Activated T-cell treated with anti-CD3 and anti-CD28 coated beads for 4 hours (primary cell): Measurements from ENCODE around the gene LTBP1.
"Not testable (repeated sequence)": the region's sequence is repeated elsewhere in the genome, so short reads cannot be mapped to it uniquely, and the experiment has no call there.

Experiments used
- DNase-seq: peaks from one replicate; pipeline ENCODE4 v3.0.0-alpha.2; 2020

Gene LTBP1

DNA sequence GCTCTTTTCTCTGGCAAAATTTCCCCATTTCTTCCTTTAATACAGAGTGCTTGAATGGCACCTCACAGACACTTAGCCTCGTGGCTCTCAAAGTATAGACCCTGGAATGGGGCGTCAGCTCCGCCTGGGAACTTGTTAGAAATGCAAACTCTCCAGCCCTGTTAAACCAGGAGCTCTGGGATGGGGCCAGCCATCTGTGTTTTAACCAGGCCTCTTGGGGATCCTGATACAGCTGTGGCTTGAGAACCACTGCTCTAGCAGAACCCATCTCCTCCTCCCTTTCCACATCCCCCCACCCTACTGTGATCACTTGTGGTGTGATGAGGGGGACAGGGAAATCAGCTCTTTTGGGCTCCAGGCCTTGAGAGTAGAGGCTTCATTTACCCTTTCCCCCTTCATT, 15.9 kb downstream of the LTBP1 start:
- no peak for DNase-seq

DNA sequence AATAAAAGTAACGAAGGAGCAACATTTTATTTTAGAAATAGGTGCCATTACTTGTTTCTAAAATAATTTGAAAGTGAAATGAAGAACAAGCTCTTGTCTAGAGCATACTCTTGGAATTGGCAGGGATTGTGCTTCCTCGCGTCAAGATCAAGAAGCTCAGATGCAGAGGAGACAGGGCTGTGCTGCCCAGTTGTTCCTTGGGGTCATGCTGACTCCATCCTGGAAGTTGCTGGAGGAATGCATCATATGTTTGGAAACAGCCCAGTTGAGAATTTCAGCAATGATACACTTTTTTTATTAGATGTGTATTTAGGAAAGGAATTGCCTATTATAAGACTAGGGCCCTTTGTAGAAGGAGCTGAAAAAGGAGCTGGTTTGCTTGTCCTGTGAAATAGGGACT, 17.2 kb downstream of the LTBP1 start:
- no peak for DNase-seq

DNA sequence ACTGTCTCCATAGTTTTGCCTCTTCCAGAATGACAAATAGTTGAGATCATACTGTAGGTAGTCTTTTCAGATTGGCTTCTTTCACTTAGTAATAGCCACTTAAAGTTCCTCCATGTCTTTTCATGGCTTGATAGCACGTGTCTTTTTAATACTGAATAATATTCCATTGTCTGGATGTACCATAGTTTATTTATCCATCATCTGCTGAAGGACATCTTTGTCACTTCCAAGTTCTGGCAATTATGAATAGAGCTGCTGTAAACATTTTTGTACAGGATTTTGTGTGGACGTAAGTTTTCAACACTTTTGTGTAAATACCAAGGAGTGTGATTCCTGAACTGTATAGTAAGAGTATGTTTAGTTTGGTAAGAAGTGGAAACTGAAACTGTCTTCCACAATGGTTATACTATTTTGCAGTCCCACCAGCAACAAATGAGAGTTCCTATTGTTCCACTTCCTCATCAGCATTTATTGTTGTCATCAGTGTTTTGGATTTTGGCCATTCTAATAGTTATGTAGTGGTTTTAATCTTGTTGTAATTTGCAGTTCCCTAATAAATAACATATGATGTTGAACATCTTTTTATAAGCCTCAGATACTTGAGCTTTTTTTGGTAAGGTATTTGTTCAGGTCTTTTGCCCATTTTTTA, 18.9 kb downstream of the LTBP1 start:
- DNase-seq: no peak

DNA sequence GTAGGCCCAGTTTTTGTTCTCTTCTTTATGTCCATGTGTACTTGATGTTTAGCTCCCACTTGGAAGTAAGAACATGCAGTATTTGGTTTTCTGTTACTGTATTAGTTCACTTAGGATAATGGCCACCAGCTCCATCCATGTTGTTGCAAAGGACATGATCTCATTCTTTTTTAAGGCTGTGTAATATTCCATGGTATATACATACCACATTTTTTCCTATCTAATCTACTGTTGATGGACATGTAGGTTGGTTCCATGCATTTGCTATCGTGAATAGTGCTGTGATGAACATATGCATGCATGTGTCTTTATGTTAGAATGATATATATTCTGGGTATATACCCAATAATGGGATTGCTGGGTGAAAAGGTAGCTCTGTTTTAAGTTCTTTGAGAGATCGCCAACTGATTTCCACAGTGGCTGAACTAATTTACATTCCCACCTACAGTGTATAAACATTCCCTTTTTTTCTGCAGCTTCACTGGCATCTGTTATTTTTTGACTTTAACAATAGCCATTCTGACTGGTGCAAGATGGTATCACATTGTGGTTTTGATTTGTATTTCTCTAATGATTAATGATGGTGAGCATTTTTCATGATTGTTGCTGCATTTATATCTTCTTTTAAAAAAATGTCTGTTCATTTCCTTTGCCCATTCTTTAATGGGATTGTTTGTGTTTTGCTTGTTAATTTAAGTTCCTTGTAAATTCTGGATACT, 22.9 kb downstream of the LTBP1 start:
- no peak for DNase-seq

DNA sequence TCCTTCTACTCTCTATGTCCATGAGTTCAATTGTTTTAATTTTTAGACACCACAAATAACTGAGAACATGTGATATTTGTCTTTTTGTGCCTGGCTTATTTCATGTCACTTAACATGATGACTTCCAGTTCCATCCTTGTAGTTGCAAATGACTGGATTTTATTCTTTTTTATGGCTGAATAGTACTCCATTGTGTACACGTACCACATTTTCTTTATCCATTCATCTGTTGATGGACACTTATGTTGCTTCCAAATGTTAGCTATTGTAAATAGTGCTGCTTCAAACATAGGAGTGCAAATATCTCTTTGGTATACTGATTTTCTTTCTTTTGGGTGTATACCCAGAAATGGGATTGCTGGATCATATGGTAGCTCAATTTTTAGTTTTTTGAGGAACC, 27.0 kb downstream of the LTBP1 start:
- DNase-seq: not testable (repeated sequence)

DNA sequence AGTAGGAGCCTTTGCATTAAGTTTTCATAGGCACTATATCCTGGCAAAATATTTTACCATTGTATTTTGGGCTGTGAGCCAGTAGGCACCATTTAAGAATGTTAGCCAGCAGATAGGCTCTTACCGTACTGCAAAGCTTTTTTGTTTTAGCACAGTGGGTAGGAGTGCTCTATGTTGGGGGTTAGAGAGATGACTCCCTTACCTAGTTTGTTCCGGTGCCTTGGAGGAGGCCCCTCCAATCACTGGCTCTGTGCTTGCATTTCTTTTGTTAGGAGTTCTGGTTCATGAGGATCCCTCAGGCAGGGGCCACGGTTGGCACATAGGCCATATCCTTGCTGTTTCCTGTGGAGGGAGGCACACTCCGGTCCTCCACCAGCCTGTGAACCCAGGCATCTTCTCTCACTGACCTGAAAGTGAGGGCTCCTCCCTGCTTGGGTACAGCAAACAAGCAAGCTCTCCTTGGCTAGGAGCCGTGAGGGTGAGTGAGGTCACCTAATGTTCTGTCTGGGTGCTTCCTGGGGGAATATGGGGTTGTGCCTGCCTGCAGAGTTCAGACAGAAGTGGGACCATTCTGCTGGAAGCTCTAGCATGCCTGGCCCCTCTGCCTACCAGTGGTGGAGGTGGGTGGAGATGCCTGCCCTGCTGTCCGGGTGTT, 29.8 kb downstream of the LTBP1 start:
- no peak for DNase-seq

DNA sequence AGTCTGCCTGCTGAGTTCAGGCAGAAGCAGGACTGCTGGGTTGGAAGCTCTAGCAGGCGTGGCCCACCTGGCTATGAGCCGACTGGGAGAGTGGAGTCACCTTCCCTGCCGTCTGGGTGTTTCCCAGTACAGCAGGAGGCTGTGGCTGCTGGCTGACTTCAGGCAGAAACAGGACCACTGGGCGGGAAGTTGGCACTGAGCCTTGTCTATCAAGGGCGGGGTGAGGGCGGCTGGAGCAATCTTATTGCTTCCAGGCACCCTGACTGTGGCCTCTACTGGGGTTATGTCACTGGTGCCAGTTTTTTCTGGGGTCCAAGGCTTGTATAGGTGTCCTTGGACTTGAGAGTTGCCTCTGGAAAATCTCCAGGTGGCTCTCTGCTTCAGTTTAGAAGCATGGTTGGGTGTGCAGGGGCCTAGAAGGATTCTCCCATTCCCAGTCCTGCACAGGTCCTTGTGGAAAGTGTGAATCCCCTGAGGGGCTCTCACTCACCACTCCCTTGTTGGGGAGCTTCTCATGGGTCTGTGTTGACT, 30.5 kb downstream of the LTBP1 start:
- no peak for DNase-seq

DNA sequence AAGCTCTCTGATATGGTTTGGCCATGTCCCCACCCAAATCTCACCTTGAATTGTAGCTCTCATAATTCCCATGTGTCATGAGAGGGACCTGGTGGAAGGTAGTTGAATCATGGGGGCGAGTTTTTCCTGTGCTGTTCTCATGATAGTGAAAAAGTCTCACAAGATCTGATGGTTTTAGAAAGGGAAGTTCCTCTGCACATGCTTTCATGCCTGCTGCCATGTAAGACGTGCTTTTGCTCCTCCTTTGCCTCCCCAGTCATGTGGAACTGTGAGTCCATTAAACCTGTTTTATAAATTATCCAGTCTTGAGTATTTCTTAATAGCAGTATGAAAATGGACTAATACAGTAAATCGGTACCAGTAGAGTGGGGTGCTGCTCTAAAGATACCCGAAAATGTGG, 34.9 kb downstream of the LTBP1 start:
- no peak for DNase-seq

DNA sequence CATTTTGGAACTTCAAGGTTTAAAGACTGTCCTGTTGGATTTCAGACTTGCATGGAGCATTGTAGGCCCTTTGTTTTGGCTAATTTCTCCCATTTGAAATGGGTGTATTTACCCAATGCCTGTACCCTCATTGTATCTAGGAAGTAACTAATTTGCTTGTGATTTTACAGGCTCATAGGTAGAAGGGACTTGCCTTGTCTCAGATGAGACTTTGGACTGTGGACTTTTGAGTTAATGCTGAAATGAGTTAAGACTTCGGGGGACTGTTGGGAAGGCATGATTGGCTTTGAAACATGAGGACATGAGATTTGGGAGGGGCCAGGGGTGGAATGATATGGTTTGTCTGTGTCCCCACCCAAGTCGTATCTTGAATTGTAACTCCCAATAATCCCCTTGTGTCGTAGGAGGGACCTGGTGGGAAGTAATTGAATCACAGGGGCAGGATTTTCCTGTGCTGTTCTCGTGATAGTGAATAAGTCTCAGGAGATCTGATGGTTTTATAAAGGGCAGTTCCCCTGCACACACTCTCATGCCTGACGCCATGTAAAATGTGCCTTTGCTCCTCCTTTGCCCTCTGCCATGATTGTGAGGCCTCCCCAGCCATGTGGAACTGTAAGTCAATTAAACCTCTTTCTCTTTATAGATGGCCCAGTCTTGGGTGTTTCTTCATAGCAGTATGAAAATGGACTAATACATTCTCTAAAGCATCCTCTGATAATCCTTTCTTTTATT, 36.6 kb downstream of the LTBP1 start:
- DNase-seq: not testable (repeated sequence)

DNA sequence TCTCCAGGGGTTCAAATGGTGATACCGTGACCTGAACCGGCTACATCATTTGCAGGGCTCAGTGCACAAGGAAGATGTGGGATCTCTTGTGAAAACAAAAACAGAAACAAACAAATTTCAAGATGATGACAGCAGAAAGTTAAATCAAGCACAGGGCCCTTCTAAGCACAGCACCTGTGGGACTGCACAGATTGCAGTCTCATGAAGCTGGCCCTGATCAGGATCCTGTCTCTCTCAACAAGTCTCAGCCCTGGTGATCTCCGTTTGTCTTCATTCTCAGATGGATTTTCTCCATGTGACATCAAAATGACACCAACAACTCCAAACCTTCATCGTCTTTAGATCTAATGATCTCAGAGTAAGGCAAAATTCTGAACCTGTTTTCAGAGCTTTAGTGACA, 39.7 kb downstream of the LTBP1 start:
- no peak for DNase-seq

DNA sequence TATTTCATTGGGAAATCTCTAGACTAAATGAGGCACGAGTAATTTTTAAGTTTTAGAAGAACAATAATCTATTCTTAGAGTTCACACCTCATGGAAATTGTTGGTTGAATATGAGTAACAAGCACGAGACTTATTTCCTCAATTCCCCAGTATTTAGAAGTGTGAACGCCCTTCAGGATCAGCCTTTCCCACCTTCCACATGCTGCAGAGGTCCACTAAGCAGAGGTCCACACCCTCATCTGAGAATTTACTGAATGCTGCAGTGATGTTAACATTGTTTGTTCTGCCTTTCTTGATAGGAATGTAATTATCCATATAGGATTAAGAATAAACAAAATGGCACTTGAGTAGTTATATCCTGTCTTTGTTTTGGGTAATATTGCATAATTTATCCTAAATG, 41.8 kb downstream of the LTBP1 start:
- no peak for DNase-seq

DNA sequence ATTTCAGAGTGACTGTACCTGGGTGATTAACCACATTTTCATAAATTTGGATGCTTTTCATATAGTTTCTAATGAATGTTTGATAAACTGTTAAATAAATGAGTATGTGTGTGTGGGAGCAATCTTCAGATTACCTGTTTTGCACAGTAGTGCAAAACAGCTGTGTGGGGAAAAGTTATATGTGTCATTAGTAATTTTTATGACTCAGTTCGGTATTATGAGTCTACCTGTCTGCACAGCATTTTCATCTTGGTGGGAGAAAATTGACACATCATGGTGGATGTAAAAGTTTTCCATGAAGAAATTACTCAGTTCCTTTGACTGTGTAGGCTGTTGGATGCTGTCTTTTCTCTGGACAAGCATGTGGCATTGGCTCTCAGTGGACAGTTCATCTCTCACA, 43.8 kb downstream of the LTBP1 start:
- DNase-seq: no peak

DNA sequence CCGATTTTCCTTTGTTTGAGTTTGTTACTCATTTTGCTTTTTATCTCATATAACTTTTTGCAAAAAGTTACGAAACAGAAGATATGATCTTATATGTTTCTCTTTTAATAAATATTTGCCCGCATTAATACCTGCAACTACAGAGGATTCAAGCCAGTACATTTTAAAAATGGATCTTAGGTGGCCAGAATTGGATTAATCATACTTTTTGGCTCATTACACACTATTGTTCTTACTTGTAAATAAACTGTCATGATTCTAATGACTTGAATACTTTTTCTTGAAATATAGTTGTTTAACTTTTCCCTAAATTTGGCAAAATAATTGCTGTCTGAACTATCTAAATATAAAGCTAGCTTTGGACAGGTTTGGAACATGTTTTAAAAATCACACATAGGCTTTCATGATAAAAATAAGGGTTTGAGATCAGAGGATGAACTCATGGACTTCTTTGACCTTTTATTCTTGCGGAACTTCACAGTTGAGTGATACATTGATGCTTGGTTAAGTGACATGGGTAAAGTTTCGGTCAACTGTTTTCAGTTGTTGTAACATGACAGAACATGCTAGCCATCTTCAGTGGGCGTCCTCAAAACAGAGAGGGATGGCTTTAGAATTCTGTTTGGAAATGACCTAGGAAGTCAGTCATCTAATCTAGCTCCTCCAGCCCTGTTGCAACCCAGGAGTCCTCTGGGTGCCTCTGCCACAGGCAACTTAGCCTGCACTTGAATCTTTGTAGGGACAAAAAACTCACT, 44.5 kb downstream of the LTBP1 start:
- DNase-seq: no peak

DNA sequence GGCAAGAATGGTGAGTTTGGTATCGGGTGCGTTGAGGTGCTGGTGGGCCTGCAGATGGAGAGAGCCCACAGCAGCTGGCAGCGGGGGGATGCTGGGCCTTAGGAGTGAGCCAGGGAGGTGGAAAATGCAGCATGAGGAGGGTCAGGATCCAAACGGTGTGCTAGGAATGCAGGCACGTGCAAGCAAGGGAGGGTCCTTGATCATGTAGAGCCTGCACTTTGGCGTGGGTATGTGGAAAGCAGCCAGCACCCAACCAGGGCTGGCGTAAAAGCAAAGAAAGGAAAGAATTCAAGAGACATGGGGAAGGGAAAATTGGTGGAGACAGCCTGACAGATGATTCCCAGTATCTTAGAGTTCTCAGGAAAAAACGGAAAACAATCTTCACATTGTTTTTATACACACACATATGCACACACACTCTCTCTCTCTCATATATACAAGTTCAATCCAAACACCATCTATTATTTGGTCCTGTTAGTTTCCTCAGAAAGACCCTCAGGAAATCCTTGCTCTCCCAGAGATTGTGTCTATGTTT, 46.3 kb downstream of the LTBP1 start:
- DNase-seq: no peak

DNA sequence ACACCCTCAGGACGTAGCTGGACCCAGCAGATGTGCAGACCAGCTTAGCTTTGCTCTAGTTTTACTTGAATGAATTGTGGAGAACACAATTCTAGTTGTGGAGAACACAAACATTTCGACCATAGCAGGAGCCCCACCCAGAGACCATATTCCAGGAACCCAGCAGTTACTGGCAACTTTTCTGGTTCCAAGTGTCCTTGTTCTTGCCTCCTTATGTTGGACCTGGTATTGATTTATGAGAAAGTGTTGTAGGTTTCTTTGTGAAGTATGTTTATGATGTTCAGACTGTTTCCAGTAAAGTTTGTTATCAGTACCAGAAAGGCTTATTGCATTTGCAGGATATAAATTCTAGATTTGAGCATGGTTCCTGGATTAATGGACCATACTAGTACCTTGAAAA, 51.0 kb downstream of the LTBP1 start:
- no peak for DNase-seq

DNA sequence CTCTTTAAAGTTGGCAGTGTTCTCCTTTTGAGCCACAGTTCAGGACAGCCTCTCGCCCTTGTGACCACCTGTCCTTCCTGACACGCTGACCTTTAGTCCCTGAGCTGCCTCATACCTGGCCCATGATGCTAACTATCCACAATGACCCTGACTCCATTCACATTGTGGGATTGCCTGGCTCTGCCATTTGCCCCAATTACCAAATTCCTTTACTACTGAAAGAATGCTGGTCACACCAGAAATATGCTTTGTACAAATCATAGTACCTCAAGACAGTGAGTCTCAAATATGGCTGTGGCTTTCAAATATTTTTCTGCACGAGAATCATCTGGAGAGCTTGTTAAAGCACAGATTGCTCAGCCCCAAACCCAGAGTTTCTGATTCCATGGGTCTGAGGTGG, 54.2 kb downstream of the LTBP1 start:
- DNase-seq: no peak

DNA sequence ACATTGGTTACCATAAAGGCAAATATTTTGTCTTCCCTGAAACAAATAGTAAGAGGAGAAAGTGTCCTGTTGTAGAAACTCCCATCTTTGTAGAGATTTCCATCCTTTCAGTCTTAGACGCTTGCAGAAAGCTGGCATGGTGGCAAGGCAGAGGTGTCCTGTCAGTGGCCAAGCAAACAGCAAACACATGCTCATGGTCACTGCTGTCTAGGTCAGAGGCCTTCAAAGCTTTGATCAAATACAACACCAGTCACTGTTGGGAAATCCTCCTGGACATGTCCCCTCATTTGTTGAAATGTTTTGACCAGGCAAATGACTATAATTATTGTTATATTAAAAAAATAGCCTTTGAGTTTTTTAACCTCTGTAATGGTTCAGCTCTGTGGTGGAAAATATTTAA, 55.1 kb downstream of the LTBP1 start:
- DNase-seq: no peak

DNA sequence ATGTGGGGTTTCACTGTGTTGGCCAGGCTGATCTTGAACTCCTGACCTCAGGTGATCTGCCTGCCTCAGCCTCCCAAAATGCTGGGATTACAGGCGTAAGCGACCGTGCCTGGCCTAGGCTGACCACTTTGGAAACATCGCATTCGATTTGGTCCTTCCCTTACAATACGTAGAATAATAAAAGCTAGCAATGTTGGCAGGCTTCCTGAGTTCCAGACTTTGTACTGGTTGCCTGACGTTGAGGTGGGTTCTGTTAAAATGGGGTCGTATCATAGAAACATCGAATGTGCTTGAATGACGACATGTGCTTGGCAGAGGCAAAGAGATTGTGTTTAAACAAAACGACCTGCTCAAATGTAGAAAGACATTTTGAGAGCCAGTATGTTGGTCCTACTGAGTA, 56.1 kb downstream of the LTBP1 start:
- no peak for DNase-seq

DNA sequence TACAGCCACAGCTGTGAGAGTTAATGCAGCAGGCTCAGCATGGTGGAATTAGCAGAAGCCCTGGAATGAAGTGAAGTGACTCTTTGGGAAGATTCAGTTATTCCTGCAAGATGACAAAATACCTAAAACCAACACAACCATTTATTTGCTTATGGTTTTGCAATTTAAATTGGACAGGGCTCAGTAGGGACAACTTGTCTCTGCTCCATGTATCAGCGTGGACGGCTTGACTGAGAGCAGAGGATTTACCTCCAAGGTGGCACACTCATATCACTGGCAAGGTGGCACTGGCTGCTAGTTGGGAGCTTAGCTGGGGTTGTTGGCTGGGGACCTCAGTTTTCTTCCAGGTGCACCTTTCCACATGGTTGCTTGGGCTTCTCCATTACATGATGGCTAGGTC, 58.3 kb downstream of the LTBP1 start:
- no peak for DNase-seq

DNA sequence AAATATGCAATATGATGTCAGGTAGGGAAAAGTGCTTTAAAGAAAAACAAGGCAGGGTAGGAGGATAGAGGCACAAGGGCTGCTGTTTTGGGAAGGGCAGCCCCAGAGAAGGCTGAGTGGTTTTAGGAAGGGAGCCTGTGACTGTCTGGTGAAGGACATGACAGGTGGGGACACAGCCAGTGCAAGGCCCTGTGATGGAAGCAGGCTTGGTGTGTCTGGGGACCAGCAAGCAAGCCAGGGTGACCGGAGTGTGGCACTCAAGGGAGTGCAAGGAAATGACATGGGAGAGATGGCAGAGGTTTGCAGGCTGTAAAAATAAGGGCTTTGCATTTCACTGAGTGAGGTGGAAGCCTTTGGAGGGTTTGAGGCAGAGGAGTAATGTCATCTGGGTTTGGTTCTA, 62.0 kb downstream of the LTBP1 start:
- DNase-seq: no peak

DNA sequence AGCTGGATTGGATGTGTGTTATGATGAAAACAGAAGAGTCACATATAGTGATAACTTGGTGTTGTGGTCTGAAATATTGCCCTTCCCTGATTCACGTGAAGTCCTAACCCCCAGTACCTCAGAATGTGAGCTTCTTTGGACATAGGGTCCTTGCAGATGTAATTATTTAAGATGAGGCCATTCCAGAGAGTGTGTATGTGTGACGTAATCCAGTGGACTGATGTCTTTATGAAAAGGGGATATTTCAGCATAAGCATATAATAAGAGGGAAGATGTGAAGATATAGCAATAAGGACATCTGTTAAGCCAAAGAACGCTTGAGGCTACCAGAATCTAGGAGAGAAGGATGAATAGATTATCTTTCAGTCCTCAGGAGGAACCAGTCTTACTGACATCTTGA, 62.5 kb downstream of the LTBP1 start:
- DNase-seq: no peak

DNA sequence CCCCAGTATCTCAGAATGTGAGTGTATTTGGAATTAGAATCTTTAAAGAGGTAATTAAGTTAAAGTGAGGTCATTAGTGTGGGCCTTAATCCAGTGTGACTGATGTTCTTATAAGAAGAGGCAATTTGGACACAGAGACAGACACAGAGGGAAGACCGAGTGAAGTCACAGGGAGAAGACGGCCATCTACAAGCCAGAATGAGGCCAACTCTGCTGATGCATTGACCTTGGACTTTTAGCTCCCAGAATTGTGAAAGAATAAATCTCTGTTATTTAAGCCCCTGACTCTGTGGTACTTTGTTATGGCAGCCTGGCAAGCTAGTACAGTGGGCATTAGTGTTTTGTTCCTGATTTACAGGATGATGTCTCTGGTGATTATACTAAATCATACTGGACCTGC, 64.6 kb downstream of the LTBP1 start:
- no peak for DNase-seq

DNA sequence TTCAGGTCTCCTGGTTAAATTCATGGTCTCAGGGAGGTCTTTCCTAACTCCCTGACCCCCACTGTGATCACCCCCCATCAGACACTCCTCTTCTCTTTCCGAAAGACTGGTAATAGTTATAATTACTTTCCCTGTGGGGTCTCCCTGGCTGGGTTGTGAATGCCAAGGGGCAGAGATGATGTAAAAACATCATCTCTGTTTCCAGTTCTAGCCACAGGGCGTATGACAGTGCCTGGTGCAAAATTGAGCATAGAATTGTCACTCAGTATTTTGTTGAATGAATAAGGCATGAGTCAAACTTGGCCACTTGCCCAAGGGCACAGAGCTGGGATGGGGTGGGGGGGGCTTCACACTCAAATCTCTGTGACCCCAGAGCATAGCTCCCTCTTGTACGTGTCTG, 65.2 kb downstream of the LTBP1 start:
- no peak for DNase-seq
